Measurements from ENCODE around the gene PVR.
"Not testable (repeated sequence)": the region's sequence is repeated elsewhere in the genome, so short reads cannot be mapped to it uniquely, and the experiment has no call there.

PVR gene

DNA sequence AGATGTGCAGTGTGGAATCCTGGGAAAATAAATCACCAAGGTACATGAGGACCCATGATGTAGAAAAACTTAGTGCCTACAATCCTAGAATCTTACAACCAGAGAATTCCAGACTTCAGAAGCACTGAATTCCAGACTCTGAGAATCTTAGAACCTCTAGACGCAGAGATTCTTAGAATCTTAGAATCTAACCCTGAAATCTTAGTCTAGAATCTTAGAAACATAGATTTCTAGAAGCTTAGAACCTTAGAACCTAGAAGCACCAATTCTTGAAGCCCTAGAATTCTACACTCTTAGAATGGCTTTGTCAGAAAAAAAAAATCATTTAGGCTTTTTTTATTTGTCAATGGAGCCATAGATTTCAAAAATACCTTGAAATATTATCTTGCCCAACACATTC lies 61.3 kb downstream of the PVR start:
- no peak for DNase-seq

GRCh38 chr19:44705502-44706010 lies 61.8 kb downstream of the PVR start:
- no peak for DNase-seq

- no peak for DNase-seq
These were observed 63.0 kb downstream of the PVR start for GRCh38 chr19:44706506-44707236.

DNA sequence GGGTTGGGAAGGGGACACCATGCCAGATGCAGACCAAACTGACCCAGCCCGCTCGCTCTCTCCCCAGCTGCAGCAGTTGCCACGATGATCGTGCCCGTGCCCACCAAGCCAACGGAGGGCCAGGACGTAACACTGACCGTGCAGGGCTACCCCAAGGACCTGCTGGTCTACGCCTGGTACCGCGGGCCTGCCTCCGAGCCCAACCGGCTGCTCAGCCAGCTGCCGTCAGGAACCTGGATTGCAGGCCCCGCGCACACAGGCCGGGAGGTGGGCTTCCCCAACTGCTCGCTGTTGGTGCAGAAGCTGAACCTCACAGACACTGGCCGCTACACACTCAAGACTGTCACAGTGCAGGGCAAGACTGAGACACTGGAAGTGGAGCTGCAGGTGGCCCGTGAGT lies 64.1 kb downstream of the PVR start:
- no peak for DNase-seq

- no peak for DNase-seq
These were observed 65.2 kb downstream of the PVR start for GRCh38 chr19:44708940-44709339.

DNA sequence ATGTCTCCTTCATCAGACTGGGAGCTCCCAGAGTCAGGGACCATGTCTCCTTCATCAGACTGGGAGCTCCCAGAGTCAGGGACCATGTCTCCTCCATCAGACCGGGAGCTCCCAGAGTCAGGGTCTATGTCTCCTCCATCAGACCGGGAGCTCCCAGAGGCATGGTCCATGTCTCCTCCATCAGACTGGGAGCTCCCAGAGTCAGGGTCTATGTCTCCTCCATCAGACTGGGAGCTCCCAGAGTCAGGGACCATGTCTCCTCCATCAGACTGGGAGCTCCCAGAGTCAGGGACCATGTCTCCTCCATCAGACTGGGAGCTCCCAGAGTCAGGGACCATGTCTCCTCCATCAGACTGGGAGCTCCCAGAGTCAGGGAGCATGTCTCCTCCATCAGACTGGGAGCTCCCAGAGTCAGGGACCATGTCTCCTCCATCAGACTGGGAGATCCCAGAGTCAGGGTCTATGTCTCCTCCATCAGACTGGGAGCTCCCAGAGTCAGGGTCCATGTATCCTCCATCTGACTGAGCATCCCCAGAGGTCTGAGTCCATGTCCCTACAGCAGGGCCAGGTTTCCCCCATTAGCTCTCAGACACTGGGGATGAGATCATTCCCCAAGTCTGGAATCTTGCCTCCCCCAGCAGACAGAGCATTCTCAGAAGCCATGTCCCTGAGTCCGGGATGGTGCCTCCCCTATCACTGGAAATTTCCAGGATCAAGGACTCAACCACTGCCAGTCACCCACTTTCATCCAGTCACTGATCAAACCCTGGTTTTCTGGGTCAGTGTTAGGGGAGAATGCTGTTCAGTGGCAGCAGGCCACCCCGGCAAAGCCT lies 65.9 kb downstream of the PVR start:
- DNase-seq: not testable (repeated sequence)

DNA sequence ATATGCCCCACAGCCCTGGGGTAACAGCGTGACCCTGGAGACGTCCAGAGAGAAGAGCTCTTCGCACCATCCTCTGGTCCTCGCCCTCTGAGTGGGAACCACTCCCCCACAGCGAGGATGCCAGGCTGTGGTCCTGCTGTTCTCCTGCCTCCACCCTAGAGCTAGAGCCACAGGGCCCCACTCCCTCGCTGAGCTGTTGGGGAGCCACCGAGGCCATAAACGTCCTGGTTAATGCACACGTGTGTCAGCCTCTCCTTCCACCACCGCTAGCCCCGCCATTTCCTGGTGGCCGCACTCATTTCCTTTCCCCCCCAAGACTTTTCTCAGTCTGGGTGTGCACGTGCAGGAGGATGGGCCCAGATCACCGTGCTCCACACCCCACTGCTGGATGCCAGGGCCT lies 66.8 kb downstream of the PVR start:
- DNase-seq: no peak

GRCh38 chr19:44712864-44713515 lies 69.3 kb downstream of the PVR start:
- no peak for DNase-seq
